K562 treated with DMSO at 1 percent for 48 hours (cell line): Measurements from ENCODE around the gene VSIG8. TPM values are rescaled to one million over a fixed set of nuclear protein-coding genes. Genes with fewer than 3 reads are reported as not detected.

Experiments
- total RNA-seq: library from RNA; unstranded; fragments of 300-600 nt; gene quantifications from 2 replicates; pipeline ENCODE4 v1.2.3, GENCODE V29; 2022; ENCODE audit warnings: low replicate concordance; ENCODE audit errors: extremely low read depth

VSIG8 gene
- total RNA-seq = not detected in 2 replicates

GRCh38 chr1:159862557-159862956, at the start of gene VSIG8:
Gene VSIG8 (minus strand): TSS chr1:159862657. CDS start chr1:159862521, 136 bp downstream.

GRCh38 chr1:159900086-159900680, 37.7 kb upstream of the VSIG8 start, which contains the start of gene CFAP45:
Gene CFAP45 (minus strand): TSS chr1:159900165. CDS start chr1:159900098, 67 bp downstream.

GRCh38 chr1:159826441-159827101, 35.9 kb downstream of the VSIG8 start, which contains the start of gene SLAMF8:
Gene SLAMF8 (plus strand): TSS chr1:159826873. CDS start chr1:159826899, 26 bp downstream.

Other genes starting within 250 kb of the VSIG8 start
- not detected in 2 replicates for gene CRP, start 148.1 kb downstream of the VSIG8 start, total RNA-seq
- gene DUSP23, start 81.7 kb downstream of the VSIG8 start, total RNA-seq = not detected in 2 replicates
- gene FCRL6, start 60.3 kb downstream of the VSIG8 start, total RNA-seq = not detected in 2 replicates
- gene SLAMF8, start 35.8 kb downstream of the VSIG8 start, total RNA-seq = not detected in 2 replicates
- not detected in 2 replicates for gene CFAP45, start 37.5 kb upstream of the VSIG8 start, total RNA-seq
- gene TAGLN2, start 62.9 kb upstream of the VSIG8 start, total RNA-seq = 770 TPM in 1 of 2 replicates, not detected in the other
- gene IGSF9, start 83.0 kb upstream of the VSIG8 start, total RNA-seq = not detected in 2 replicates
- not detected in 2 replicates for gene SLAMF9, start 91.6 kb upstream of the VSIG8 start, total RNA-seq
- gene PIGM, start 169.3 kb upstream of the VSIG8 start, total RNA-seq = not detected in 2 replicates
- gene KCNJ10, start 207.5 kb upstream of the VSIG8 start, total RNA-seq = not detected in 2 replicates
- not detected in 2 replicates for gene KCNJ9, start 218.9 kb upstream of the VSIG8 start, total RNA-seq
- gene IGSF8, start 236.0 kb upstream of the VSIG8 start, total RNA-seq = not detected in 2 replicates